Measurements from ENCODE around the gene RCOR1.
"Not testable (repeated sequence)": the region's sequence is repeated elsewhere in the genome, so short reads cannot be mapped to it uniquely, and the experiment has no call there.

RCOR1 gene

DNA sequence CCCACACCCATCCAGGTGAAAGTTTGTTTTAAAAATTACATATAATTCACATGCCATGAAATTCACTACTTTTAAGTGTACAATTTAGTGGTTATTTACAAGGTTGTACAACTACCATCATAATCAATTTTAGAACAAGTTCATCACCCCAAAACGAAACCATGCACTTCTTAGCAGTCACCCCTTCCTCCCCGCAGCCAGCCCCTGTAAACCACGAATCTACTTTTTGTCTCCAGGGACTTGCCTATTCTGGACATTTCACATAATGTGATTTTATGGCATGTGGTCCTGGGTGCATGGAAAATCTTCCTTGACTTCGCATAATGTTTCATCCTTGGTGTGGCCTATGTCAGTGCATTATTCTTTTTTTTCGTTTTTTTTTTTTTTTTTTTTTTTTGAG is 165.6 kb downstream of the RCOR1 start:
- DNase-seq: no peak

DNA sequence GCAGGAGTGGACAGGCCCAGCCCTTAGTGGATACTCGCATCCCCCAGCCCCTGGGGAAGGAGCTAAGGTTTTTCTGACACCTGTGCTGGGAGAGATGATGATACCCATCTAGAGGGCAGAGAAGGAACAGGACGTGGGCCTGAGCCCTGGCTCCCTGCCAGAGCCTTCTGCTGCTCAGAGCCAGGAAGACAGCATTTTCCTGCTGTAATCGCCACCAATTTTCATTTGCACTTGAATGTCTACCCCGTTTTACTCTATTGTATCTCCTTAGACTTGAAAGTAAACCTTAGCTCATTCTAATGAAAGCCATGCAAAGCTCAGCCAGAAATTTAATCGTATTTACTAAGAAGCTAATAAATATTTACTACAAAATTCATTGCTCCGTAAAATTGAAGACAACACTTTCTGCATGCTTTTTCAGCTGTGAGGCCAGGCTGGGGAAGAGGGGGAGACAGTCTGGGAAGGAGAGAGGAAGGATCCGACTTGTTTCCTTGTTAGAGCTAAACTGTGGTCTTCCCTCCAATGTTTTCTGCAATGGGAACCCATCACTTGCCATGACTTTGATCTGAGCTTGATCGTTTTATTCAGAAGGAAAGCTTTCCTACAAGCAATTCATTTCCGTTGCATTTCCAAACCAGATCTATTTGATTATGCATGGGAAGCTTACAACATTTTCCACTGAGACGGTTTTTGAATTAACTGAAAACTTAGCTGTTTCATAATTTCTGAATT is 167.2 kb downstream of the RCOR1 start:
- DNase-seq: no peak

DNA sequence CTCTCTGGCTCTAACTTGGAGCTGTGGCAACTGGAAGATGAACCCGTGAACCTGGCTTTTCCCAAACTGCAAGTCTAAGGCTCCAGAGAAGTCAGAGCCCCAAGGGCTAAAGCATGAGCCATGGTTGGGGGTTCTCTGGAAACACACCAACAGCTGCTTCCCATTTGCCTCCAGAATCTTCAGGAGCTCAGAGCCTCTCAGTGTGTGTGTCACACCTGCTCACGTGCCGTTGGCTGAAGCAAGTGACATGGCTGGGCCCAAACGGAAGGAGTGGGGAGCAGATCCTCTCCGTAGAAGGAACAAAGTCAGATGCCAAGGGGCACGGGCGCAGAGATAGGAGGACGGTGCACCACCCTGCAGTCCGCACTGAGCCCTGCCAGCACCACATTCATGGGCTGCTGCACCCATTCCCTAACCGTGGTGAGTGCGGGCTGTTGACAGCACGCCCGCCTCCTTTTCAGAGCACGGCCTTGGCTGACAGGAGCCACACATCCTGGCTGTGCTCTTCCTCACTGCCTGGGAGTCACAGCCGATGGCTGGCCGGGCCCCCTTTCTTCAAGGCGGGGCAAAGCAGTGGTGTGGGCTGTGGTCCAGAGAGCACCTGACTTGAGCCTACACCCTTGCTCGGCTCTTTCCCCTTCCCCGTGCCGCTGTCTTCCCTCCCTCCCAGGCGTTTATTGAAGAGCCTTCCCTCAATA is 168.2 kb downstream of the RCOR1 start:
- no peak for DNase-seq

DNA sequence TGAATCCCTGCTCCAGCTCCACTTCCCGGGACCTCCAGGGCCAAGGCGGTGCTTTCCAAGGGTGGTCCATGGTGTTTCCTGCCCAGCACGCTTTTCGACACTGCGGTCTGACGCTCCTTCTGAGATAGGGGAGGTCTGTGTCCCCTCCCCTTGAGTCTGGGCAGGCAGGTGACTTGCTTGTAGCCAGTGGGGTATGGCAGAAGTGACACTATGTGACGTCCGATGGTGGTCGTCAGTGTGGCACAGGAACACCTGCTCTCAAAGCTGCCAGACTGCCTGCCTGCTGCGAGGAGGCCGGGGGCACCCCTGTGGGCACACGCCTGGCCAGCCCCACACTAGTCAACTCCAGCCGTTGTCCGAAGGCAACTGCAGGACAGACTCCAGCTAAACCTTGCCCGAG is 168.8 kb downstream of the RCOR1 start:
- no peak for DNase-seq

DNA sequence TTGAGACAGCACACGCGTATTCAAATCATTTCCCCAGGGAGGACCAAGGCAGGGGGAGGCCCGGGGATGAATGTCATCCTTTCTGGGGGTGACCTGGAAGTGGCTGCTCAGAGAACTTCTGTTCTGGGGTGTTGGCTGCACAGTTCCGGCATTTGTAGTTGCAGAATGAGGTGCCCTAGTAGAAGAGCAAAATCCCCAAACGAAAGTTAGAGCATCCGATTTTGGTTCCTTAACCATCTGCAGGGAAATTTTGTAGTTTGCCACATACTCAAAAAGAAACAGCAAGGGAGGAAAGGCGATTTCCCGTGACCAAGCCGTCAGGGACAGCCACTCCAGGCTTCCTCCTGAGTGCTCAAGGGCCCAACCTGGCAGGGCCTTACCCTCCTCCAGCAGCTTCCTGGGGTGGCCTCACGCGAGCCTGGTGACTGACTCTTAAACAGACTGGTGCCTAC is 171.8 kb downstream of the RCOR1 start:
- DNase-seq: no peak

DNA sequence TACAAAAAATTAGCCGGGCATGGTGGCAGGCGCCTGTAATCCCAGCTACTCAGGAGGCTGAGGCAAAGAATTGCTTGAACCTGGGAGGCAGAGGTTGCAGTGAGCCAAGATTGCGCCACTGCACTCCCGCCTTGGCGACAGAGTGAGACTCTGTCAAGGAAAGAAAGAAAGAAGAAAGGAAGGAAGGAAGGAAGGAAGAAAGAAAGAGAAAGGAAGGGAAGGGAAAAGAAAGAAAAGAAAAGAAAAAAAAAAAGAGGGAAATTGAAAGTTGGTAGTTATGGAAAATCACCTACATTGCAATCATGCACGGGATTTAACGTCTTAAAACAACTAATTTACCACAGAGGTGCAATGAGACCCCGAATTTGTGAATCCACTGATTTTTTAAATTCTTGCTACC is 173.3 kb downstream of the RCOR1 start:
- not testable (repeated sequence) for DNase-seq

DNA sequence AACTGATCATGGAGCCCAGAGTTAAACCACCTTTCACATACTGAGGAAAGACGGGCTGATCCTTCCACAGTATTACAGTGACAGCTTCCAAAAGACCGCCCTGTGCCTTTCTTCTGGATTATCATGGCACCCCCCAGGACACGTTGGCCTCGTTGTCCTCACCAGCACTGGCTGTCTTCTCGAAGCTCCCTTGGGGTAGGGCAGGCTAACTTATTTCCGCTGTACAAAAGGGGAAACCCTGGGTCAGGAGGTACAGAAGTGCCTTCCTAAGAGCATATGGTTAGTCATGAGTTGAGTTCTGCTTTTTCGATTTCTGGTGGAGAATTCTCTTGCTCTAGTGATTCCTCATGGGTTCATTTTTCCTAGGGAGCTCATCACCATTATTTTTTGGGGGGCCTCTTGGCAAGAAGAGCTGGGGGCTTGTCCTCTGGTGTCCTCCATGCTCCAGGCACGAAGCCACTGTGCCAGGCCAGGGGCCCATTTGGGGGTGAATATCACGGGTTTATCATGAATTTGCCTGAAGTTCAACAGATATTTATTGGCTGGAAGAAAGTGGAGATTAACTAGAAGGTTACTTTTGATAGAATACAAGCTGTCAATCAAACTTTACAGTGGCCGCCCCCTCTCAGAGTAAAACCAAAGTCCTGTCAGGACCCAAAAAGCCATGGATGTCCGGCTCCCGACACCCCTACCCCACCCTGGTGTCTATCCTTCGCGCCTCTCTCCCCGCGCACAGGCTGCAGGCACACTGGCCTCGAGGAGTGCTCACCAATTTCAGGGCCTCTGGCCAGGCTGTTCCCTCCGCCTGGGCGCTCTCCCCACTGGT is 176.0 kb downstream of the RCOR1 start:
- no peak for DNase-seq

DNA sequence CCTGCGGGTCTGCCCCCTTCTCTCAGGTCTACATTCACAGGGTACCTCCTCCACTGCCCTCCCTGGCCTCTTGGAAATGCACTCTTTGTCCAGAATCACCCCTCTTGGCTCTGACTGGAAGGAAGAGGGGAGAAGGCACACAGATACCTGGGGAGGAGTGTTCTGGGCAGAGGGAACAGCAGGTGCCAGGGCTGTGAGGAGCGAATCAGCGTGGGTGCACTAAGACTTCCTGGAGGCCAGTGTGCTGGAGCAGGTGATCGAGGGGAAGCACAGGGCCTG is 176.5 kb downstream of the RCOR1 start:
- DNase-seq: no peak

DNA sequence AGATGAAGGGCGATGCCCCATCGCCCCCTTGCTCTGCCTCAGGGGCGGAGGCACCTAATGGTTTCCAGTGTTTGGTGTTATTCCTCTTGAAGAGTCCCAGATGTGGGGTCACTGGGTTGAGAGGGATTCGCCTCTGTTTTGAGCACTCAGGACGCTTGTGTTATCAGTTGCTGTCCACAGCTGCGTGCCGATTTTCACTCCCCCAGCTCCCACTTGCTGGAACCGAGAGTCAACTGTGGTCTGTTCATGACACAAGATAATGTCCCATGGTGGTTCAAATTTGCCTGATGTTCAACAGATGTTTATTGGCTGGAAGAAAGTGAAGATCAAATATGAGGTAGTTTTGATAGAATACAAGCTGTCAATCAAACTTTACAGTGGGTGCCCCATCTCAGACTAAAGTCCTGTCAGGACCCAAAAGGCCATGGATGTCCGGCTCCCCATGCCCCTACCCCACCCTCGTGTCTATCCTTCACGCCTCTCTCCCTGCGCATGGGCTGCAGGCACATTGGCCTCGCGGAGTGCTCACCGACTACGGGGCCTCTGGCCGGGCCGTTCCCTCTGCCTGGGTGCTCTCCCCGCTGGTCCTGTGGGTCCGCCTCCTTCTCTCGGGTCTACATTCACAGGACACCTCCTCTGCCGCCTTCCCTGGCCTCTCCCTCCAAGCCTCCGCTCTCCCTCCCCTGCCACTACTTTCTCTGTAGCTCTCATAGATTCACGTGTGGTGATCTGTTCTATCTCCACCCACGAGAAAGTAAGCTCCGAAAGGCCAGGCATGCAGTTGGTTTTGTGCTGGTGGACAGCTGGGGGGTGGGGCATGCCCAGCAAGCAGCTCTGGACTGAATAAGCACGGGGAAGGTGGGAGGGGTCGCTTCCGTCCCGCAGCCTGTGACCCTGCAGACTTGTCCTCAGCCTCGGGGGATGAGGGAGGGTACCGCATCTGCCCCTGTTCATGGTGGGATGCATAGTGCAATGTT is 178.0 kb downstream of the RCOR1 start:
- no peak for DNase-seq

DNA sequence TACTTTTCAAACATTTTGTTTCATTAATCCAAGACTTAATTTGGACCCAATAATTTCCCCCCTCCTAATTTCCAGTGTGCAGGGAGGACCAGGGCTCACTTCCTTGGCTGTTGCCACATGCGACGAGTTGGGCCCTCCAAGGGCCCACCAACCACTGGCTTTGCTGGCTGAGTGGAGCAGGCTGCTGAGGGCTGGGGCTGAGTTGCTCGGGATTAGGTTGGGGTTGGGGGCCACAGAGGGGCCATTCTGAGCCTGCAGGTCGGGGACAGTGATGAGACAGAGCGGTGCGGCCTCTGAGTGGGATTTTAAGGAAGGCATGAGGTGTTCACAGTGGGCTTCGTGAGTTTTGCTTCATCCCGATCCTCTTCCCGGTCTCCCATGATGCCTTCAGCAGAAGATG is 178.7 kb downstream of the RCOR1 start:
- no peak for DNase-seq

DNA sequence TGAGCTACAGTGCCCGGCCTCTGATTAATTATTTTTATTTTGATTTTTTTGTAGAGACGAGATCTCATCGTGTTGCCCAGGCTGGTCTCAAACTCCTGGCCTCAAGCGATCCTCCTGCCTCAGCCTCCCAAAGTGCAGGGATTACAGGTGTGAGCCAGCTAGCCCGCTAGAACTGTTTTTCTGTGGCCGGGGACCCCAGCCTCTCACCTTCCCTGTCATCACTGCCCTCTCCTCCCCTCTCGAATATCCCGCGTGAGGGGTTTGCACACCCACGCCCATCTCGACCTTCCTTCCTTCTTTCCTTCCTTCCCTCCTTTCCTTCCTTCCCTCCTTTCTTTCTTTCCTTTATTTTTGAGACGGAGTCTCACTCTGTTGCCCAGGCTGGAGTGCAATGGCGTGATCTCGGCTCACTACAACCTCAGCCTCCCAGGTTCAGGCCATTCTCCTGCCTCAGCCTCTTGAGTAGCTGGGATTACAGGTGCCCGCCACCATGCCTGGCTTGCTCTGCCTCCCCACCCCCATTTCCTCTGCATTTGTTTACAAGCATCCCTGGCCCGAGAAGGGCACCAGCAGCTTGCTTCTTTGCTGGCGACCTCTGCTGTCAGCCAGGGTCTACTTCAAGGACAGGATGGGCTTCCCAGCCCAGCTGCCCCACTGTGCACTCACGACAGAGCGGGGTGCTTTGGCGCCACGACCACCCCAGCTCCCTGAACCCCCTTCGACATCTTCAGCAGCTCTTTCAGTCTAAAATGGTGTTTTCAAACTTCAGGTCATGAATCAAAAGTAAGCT is 180.5 kb downstream of the RCOR1 start:
- DNase-seq: peak; percentile 24

DNA sequence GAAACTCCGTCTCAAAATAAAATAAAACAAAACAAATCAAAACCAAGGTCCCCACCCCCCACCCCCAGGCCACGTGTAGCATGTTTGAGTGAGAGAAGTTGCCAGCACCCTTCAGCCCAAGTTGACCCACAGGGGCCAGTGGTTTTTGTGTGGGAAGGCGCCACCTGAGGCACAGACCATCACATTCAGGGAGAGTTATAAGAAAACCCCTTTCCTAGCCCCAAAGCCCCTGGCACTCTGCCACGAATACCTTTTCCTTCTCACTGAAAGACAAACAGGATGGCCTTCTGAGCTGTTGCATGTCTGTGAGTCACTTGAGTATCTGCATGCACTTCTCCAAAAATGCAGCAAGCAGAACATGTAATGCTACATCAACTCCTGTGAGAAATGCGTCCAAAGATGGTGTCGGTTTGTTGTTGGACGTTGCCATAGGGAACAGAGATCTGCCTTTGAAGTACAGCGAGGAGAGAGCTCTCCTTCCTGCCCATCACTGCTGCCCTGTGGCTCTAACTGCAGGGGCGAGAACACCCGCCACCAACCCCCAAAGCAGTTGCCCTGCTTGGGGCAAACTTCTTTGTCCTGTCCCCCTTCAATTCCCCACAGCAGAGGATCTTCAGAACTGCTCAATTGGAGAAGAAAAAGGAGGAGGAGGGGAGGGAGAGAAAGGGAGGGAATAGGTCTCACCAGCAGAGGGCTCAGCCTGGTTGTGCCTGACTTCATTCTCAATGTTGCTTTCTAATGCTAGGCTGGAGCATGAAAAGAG is 182.1 kb downstream of the RCOR1 start:
- peak; percentile 65 for DNase-seq

DNA sequence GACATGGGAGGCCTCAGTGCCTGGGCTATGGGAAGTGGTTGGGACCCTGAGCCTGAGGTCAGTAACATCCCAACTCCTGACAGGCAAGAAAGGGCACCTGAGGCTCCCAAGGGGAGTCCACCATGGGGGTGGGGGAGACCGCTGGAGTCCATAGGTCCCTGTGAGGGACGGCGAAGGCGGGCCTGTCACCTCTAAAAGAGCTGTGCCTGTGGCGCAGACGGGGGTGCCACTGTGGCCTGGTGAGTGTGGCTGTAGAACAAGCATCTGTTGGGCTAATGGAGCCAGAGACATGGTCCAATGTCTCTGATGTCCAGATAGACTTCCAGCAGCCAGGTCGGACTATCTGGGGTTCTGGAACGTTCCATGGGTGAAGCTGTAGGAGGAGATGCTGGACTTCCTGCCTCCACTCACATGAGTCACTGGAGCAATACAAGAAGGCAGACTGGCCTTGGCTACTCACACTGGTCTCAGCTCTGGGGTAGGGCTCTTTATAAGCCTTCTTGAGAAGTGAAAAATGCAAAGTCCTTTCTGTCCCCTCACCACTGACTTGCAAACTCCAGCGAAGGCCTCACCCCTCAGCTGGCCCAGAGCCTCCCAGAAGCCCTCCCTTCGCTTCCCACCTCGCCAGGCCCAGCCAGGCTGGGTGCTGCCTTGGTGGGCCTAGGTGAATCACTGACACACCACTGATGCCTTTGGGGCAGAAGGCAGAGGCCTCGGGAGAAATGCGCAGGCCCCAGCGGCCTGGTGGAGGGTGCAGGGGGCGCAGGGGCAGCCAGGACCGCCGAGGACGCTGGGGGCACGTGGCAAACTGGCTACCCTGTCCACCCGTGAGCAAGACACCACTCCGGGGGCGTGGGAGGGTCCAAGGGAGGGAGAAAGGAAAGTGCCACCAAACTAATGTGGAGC is 183.7 kb downstream of the RCOR1 start:
- DNase-seq: no peak

DNA sequence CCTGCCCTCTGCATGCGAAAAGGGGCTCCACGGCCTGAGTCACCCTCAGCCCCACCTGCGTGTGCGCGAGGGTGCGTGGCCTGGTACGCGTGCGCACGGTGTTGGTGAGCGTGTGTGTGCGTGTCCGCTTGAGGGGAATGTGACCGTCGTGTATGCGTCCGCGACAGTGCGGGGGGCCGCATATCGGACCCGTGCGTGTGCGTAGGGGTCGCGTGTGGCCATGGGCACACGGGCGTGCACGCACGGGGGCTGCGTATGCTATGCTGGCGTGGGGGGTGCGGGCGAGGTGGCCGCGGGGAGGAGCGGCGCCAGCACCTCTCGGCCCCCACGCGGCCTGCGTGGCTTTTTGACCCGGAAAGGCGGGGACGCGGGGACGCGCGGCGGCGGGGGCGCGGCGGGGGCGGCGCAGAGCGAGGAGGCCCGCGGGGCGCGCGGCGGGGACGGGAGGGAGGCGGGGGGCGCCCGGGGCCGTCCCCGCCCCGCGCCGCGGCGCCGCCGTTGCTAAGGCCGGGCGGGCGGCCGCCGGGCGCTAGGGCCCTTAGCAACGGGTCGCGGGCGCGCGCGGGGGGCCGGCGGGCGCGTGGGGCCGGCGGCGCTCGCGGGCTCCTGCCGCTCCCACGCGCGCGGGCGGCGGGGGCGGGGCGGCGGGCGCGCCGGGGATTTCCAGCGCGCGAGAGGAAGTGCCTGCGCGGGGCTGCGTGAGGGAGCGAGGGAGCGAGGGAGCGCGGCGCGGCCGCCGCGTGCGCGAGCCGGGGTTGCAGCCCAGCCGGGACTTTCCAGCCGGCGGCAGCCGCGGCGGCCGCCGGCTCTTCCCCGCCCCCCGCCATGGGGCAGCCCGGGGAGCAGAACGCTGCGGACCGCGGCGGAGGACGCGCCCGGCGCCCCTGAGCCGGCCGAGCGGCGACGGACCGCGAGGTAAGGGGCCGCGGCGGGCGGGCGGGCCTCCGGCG is 184.6 kb downstream of the RCOR1 start, which contains the start of gene TRAF3:
Gene TRAF3 (plus strand): TSS at position 689 of the 950 bp plus-strand sequence. CDS start 92,753 bp downstream, outside the sequence.
- peak; percentile 34 for DNase-seq

DNA sequence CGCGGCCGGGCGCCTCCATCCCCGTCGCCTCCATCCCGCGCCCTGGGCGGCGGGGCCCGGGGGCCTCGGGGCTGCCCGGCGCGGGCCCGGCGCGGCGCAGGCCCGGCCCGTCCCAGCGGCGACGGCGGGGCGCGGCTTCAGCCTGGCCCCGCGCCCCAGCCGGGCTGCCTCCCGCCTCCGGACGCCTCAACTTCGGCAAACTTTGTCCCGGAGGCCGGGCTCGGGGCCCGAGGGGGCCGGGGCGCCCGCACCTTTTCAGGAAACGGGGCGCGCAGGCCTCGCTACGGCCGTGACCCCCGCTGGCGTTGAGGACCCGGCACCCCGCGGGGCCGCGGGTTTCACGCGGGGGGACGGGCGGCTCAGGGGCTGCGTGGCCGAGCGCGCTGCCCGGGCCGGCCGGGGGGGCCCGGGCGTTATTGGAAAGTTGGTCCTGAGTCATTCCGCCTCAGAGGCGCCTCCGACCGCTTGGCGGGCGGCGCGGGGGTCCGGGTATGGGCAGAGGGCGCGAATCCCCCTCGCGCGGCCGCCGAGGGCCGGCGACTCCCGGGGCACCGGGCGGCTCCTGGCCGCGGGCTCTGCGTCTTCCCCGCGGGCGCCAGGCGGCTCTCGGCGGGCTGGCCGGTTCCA is 185.4 kb downstream of the RCOR1 start:
- no peak for DNase-seq

DNA sequence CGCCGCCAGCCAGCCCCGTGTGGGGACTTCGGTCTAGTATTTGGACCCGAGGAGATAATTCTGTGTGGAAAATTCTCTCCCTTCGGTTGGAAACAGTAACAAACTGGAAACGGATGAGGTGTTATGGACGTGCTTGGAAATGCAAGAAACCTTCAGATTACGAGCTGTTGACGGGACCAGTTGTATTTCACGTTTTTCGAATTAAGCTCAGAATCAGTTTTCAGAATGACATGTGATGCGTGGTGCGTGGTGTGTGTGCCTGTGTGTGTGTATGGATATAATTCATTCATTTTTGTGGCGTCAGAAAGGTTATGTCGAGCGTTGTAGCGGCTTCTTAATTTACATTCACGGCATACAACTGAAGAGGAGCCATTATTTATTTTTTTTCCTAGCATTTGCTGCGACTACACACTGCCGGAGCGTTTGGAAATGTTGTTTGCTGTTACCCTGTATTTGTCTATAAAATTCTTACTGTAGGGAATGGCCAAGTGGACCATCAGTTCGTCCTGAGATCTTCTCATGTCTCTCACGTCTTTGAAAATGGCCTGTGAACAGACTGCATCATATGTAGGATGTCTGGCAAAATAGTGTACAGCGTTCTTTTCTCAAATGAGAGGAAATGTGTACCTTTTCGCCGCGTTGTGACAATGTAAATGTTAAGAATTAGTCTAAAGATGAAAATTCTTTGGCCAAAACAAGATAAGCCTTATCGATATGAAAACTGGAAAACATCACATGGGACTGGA is 186.1 kb downstream of the RCOR1 start:
- peak; percentile 26 for DNase-seq

DNA sequence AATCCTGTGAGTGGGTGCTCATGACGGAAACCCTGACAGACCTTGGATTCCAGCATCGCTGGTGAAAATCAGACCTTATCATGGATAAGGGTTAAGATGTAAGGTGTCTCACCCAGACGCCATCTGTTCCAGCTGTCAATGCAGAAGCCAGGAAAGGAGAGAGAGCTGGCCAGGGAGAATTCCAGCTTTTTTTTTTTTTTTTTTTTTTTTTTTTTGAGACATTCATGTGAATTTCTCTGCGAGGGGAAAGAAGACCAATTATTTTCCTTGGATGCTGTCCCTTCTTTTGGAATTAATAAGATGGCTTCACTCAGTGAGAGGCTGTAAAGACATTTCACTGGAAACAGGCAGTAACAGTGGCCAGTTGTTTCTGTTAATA is 186.6 kb downstream of the RCOR1 start:
- no peak for DNase-seq
